NCI-H82 (cell line): Measurements from ENCODE around the gene COX6B2.
"Not testable (repeated sequence)": the region's sequence is repeated elsewhere in the genome, so short reads cannot be mapped to it uniquely, and the experiment has no call there.

ENCODE experiments used
- DNase-seq: peaks from one replicate; lab custom pipeline; 2025; lab: John Stamatoyannopoulos, UW

COX6B2 gene

GRCh38 chr19:55354698-55355212 is at the start of gene COX6B2:
Gene COX6B2, minus strand, starts transcription at chr19:55354719. Its CDS starts 198 bp downstream, at chr19:55354521.
- no peak for DNase-seq

- DNase-seq = no peak
Measured at GRCh38 chr19:55402509-55402908, 48.0 kb upstream of the COX6B2 start.

- DNase-seq = not testable (repeated sequence)
Measured at GRCh38 chr19:55401390-55401789, 46.9 kb upstream of the COX6B2 start.

GRCh38 chr19:55400281-55401087 is 46.0 kb upstream of the COX6B2 start:
- peak; percentile 89 for DNase-seq

GRCh38 chr19:55398200-55398925 is 43.8 kb upstream of the COX6B2 start:
- DNase-seq = no peak

GRCh38 chr19:55392820-55393761 is 38.6 kb upstream of the COX6B2 start:
- DNase-seq = peak; percentile 52

GRCh38 chr19:55391702-55392615 is 37.4 kb upstream of the COX6B2 start:
- no peak for DNase-seq

- no peak for DNase-seq
Measured at GRCh38 chr19:55391191-55391670, 36.7 kb upstream of the COX6B2 start.

- peak; percentile 45 for DNase-seq
Measured at GRCh38 chr19:55390461-55390880, 36.0 kb upstream of the COX6B2 start.

- no peak for DNase-seq
Measured at GRCh38 chr19:55389386-55390317, 35.1 kb upstream of the COX6B2 start.

GRCh38 chr19:55387736-55388497 is 33.4 kb upstream of the COX6B2 start:
- no peak for DNase-seq

- no peak for DNase-seq
Measured at GRCh38 chr19:55386493-55386971, 32.0 kb upstream of the COX6B2 start.

- peak; percentile 99 for DNase-seq
Measured at GRCh38 chr19:55385724-55386492, 31.4 kb upstream of the COX6B2 start, which contains the start of gene RPL28. Gene RPL28, plus strand, starts transcription at chr19:55385932. Its CDS starts 426 bp downstream, at chr19:55386358.

- peak; percentile 99 for DNase-seq
Measured at GRCh38 chr19:55384920-55385723, 30.6 kb upstream of the COX6B2 start.

- peak; percentile 65 for DNase-seq
Measured at GRCh38 chr19:55384131-55384919, 29.8 kb upstream of the COX6B2 start, which contains the start of gene TMEM238. Gene TMEM238, minus strand, starts transcription at chr19:55384292. Its CDS starts 33 bp downstream, at chr19:55384259.
